ENCODE measurements around the gene IQSEC1. TPM values are rescaled to one million over a fixed set of nuclear protein-coding genes. Genes with fewer than 3 reads are reported as not detected.

Gene IQSEC1
- total and polyA plus RNA-seq, 2 experiments from 2014 or later, result 8.0 to 51.9 TPM

DNA sequence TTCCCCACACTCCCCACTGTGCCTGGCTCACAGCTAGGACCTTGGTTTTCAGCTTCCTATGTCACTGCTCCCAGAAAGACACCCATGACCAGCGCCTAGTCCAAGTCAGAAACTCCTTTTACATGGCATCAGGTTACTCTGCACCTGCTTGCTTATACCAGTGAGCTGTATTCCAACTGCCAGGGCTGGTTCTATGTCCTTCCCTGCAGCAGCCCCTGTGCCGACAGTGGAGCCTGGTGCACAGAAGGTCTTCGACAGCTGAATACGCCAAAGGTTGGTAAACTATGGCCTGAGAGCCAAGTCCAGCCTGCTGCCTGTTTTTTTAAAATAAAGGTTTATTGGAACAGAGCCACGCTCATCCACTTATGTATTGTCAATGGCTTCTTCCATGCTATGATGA, 102.5 kb downstream of the IQSEC1 start (continued):
- TF ChIP-seq, protein P1, sequence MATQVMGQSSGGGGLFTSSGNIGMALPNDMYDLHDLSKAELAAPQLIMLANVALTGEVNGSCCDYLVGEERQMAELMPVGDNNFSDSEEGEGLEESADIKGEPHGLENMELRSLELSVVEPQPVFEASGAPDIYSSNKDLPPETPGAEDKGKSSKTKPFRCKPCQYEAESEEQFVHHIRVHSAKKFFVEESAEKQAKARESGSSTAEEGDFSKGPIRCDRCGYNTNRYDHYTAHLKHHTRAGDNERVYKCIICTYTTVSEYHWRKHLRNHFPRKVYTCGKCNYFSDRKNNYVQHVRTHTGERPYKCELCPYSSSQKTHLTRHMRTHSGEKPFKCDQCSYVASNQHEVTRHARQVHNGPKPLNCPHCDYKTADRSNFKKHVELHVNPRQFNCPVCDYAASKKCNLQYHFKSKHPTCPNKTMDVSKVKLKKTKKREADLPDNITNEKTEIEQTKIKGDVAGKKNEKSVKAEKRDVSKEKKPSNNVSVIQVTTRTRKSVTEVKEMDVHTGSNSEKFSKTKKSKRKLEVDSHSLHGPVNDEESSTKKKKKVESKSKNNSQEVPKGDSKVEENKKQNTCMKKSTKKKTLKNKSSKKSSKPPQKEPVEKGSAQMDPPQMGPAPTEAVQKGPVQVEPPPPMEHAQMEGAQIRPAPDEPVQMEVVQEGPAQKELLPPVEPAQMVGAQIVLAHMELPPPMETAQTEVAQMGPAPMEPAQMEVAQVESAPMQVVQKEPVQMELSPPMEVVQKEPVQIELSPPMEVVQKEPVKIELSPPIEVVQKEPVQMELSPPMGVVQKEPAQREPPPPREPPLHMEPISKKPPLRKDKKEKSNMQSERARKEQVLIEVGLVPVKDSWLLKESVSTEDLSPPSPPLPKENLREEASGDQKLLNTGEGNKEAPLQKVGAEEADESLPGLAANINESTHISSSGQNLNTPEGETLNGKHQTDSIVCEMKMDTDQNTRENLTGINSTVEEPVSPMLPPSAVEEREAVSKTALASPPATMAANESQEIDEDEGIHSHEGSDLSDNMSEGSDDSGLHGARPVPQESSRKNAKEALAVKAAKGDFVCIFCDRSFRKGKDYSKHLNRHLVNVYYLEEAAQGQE (IDR thresholded peaks at IDR 0.05; ENCODE audit: unreplicated experiment), result no peak
- TF ChIP-seq STAT1 (IDR thresholded peaks at IDR 0.05; ENCODE audit: unreplicated experiment), result no peak
- TF ChIP-seq CREB1 (CRISPR knock-in tag; IDR thresholded peaks at IDR 0.05; ENCODE audit: low read depth), result no peak

DNA sequence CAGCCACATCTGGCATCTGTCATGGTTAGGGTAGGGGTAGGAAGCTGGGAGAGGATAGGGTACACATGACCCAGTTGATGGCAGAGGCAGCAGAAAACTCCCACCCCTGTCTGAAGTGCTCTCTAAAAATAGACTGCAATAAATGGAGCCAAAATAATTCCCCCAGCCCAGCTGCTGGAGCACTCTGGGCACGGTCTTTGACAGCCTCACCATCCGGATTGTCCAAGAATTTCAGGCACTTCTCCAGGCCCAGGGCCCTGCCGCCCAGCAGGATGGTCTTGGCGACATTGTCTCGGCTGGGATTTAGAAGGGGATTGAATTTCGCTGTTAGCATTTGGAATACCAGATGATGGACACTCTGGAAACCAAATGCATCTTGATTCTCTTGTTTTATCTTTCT, 103.7 kb downstream of the IQSEC1 start:
- Mint-ChIP-seq H3K4me3 (no peak overlapping the region; the same call in 2 of the 3 replicates), H3K27me3 (ENCODE audit: insufficient read depth, low read depth, poor library complexity) (peaks cover 34% of the 10 kb centered on the region), H3K36me3 (ENCODE audit: low read depth) (no peaks in the 10 kb centered on the region), H3K4me1 (peaks cover 35% of the 10 kb centered on the region), H3K9me3 (no peaks in the 10 kb centered on the region), H3K27ac (no peak overlapping the region)
- Histone ChIP-seq H3K9me2 (ENCODE audit: insufficient read depth) (no peaks in the 10 kb centered on the region), H3K79me2 (replicated peaks; ENCODE audit: insufficient read depth) (peaks cover 25% of the 10 kb centered on the region), H3K27ac (ENCODE audit: low read depth) (no peak overlapping the region), H4K20me1 (replicated peaks; ENCODE audit: insufficient read depth) (no peaks in the 10 kb centered on the region; the same call in 1 of the 2 replicates), H2AFZ (no peak overlapping the region), H3K4me1 (ENCODE audit: insufficient read depth) (peaks cover 14% of the 10 kb centered on the region; the same call in 1 of the 2 replicates), H3K36me3 (ENCODE audit: insufficient read depth) (no peaks in the 10 kb centered on the region), H3K27me3 (ENCODE audit: insufficient read depth) (0 out of 2 replicates have a peak, but pooled peaks cover 2% of the 10 kb centered on the region), H3K4me3 (no peak overlapping the region), H3K4me2 (no peak overlapping the region), H3F3A (replicated peaks; ENCODE audit: low read depth) (no peaks in the 10 kb centered on the region)
- no peak for DNase-seq (ENCODE audit: low spot score)
- TF ChIP-seq, protein P2, sequence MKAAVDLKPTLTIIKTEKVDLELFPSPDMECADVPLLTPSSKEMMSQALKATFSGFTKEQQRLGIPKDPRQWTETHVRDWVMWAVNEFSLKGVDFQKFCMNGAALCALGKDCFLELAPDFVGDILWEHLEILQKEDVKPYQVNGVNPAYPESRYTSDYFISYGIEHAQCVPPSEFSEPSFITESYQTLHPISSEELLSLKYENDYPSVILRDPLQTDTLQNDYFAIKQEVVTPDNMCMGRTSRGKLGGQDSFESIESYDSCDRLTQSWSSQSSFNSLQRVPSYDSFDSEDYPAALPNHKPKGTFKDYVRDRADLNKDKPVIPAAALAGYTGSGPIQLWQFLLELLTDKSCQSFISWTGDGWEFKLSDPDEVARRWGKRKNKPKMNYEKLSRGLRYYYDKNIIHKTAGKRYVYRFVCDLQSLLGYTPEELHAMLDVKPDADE (IDR thresholded peaks at IDR 0.05), result no peak
- TF ChIP-seq, protein P3, sequence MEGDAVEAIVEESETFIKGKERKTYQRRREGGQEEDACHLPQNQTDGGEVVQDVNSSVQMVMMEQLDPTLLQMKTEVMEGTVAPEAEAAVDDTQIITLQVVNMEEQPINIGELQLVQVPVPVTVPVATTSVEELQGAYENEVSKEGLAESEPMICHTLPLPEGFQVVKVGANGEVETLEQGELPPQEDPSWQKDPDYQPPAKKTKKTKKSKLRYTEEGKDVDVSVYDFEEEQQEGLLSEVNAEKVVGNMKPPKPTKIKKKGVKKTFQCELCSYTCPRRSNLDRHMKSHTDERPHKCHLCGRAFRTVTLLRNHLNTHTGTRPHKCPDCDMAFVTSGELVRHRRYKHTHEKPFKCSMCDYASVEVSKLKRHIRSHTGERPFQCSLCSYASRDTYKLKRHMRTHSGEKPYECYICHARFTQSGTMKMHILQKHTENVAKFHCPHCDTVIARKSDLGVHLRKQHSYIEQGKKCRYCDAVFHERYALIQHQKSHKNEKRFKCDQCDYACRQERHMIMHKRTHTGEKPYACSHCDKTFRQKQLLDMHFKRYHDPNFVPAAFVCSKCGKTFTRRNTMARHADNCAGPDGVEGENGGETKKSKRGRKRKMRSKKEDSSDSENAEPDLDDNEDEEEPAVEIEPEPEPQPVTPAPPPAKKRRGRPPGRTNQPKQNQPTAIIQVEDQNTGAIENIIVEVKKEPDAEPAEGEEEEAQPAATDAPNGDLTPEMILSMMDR (conservative IDR thresholded peaks at IDR 0.05; ENCODE audit: low read depth in 2 of 2), result no peak
- TF ChIP-seq, protein P1 (IDR thresholded peaks at IDR 0.05; ENCODE audit: unreplicated experiment), result no peak
- TF ChIP-seq NANOG (IDR thresholded peaks at IDR 0.05; ENCODE audit: borderline replicate concordance), result no peak
- TF ChIP-seq EZH2 (IDR thresholded peaks at IDR 0.05; ENCODE audit: low read depth, unreplicated experiment), result no peak
- no peak for TF ChIP-seq ZNF331 (CRISPR knock-in tag; IDR thresholded peaks at IDR 0.05; ENCODE audit: low read depth)
- TF ChIP-seq EZH2phosphoT487 (IDR thresholded peaks at IDR 0.05; ENCODE audit: unreplicated experiment), result no peak
- no peak for TF ChIP-seq JUNB (IDR thresholded peaks at IDR 0.05; ENCODE audit: unreplicated experiment)
- TF ChIP-seq CREB1 (CRISPR knock-in tag; IDR thresholded peaks at IDR 0.05; ENCODE audit: low read depth), result no peak
- TF ChIP-seq ZNF114 (CRISPR knock-in tag; IDR thresholded peaks at IDR 0.05), result no peak
- no peak for TF ChIP-seq POLR2AphosphoS5 (IDR thresholded peaks at IDR 0.05; ENCODE audit: low read depth)
- no peak for TF ChIP-seq STAT1 (IDR thresholded peaks at IDR 0.05; ENCODE audit: unreplicated experiment)
- ATAC-seq, result no peak
